Caco-2 (cell line): ENCODE results near the gene SLX4IP. TPM values are rescaled to one million over a fixed set of nuclear protein-coding genes. Genes with fewer than 3 reads are reported as not detected.

Experiments
- BruUV-seq: library from RNA; stranded (reverse); fragments of 400-500 nt; replicated peaks from 2 replicates; lab custom pipeline; 2021; lab: Mats Ljungman, UMichigan
- CTCF ChIA-PET: fragments of 300-600 bp; sonication (Branson Sonifier 250); formaldehyde crosslinking; loops from one replicate; lab custom pipeline; 2022; ENCODE audit warnings: antibody characterized with exemption; lab: Charles Lee
- POLR2A ChIA-PET: fragments of 300-600 bp; sonication (Branson Sonifier 250); formaldehyde crosslinking; loops from one replicate; lab custom pipeline; 2022; ENCODE audit warnings: antibody characterized with exemption; lab: Charles Lee
- DNase-seq, 2 experiments: peaks; one replicate each; pipeline versions ENCODE4 v3.0.0 to v3.0.0-alpha.2; 2020 to 2022
- H3K27me3 ChIP-seq: replicated peaks from 2 replicates; pipeline ENCODE4 v1.6.0; 2011; ENCODE audit warnings: low read length; ENCODE audit not compliant: control insufficient read depth, insufficient read depth
- H3K36me3 ChIP-seq: 2 replicates; pipeline ENCODE4 v1.5.1; 2011; ENCODE audit warnings: low read length; ENCODE audit not compliant: control insufficient read depth, insufficient read depth
- H3K4me1 ChIP-seq: fragments of 250-450 bp; sonication (Bioruptor Pico); 2 replicates; pipeline ENCODE4 v1.5.1; 2020; ENCODE audit warnings: mild to moderate bottlenecking
- H3K4me3 ChIP-seq: 2 replicates; pipeline ENCODE4 v1.5.1; 2011; ENCODE audit warnings: low read depth, mild to moderate bottlenecking, control low read depth, low read length
- H3K9me3 ChIP-seq: fragments of 250-450 bp; sonication (Bioruptor Pico); 2 replicates; pipeline ENCODE4 v1.5.1; 2020; ENCODE audit warnings: mild to moderate bottlenecking, moderate library complexity
- H3K27ac Mint-ChIP-seq: one replicate; pipeline ENCODE4 v1.8.0; 2022; ENCODE audit warnings: mixed read lengths; ENCODE audit not compliant: unreplicated experiment
- H3K27me3 Mint-ChIP-seq: one replicate; pipeline ENCODE4 v1.8.0; 2022; ENCODE audit warnings: mixed read lengths; ENCODE audit not compliant: insufficient read depth, unreplicated experiment
- H3K36me3 Mint-ChIP-seq: one replicate; pipeline ENCODE4 v1.8.0; 2022; ENCODE audit warnings: mild to moderate bottlenecking, mixed read lengths; ENCODE audit not compliant: insufficient read depth, unreplicated experiment
- H3K4me1 Mint-ChIP-seq: one replicate; pipeline ENCODE4 v1.8.0; 2022; ENCODE audit warnings: low read depth, mixed read lengths; ENCODE audit not compliant: unreplicated experiment
- H3K4me3 Mint-ChIP-seq: one replicate; pipeline ENCODE4 v1.8.0; 2022; ENCODE audit warnings: mild to moderate bottlenecking, moderate library complexity, mixed read lengths; ENCODE audit not compliant: unreplicated experiment
- H3K9me3 Mint-ChIP-seq: one replicate; pipeline ENCODE4 v1.8.0; 2022; ENCODE audit warnings: mixed read lengths; ENCODE audit not compliant: unreplicated experiment
- intact Hi-C: fragments of 100-400 bp; cut with micrococcal nuclease; formaldehyde crosslinking; loops from one replicate; pipeline ENCODE4 v1.10.0; 2022; ENCODE audit not compliant: unreplicated experiment
- total RNA-seq: library from RNA; stranded (reverse); gene quantifications from 2 replicates; pipeline ENCODE4 v1.2.3, GENCODE V29; 2022
- TF ChIP-seq, protein P1 (sequence below), 2 experiments: fragments of 200-600 bp in 1 of 2; IDR thresholded peaks; 1 replicate in 1 of 2; 2 replicates in 1 of 2; pipeline versions ENCODE4 v1.5.1 to v1.8.0; 2011 to 2022; ENCODE audit warnings: antibody characterized with exemption in 1 of 2, control low read depth in 1 of 2, inconsistent platforms in 1 of 2, low read depth in 1 of 2, low read length in 1 of 2, mild to moderate bottlenecking in 1 of 2, moderate library complexity in 1 of 2; ENCODE audit not compliant: insufficient read depth in 1 of 2, severe bottlenecking in 1 of 2, unreplicated experiment in 1 of 2

SLX4IP gene
- total RNA-seq, 1 experiment from 2014 or later = 8.5 TPM

DNA sequence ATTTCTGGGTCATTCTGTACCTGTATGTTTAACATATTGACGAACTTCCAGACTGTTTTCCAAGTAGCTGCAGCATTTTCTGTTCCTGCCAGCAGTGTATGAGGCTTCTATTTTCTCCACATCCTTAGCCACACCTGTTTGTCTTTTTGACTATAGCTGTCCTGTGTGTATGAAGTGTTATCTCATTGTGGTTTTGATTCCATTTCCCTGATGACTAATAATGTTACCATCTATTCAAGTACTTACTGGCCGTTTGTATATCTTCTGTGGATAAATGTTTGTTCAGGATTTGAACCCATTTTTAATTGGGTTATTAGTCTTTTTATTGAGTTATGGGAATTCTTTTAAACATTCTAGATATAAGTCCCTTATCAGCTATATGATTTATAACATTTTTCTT lies 143.5 kb downstream of the SLX4IP start:
- H3K4me1 ChIP-seq = no peaks in the 10 kb centered on the region
- no peak for DNase-seq
- H3K36me3 Mint-ChIP-seq = no peaks in the 10 kb centered on the region
- no peak overlapping the region for H3K27ac Mint-ChIP-seq
- H3K27me3 ChIP-seq = no peaks in the 10 kb centered on the region
- no peaks in the 10 kb centered on the region for H3K9me3 ChIP-seq
- no peaks in the 10 kb centered on the region for H3K4me1 Mint-ChIP-seq
- no peak overlapping the region for H3K4me3 ChIP-seq
- CTCF ChIA-PET = no interaction called here
- POLR2A ChIA-PET = no interaction called here
- no peaks in the 10 kb centered on the region for H3K9me3 Mint-ChIP-seq
- intact Hi-C loops = no loop called here
- no peaks in the 10 kb centered on the region for H3K36me3 ChIP-seq
- TF ChIP-seq, protein P1, sequence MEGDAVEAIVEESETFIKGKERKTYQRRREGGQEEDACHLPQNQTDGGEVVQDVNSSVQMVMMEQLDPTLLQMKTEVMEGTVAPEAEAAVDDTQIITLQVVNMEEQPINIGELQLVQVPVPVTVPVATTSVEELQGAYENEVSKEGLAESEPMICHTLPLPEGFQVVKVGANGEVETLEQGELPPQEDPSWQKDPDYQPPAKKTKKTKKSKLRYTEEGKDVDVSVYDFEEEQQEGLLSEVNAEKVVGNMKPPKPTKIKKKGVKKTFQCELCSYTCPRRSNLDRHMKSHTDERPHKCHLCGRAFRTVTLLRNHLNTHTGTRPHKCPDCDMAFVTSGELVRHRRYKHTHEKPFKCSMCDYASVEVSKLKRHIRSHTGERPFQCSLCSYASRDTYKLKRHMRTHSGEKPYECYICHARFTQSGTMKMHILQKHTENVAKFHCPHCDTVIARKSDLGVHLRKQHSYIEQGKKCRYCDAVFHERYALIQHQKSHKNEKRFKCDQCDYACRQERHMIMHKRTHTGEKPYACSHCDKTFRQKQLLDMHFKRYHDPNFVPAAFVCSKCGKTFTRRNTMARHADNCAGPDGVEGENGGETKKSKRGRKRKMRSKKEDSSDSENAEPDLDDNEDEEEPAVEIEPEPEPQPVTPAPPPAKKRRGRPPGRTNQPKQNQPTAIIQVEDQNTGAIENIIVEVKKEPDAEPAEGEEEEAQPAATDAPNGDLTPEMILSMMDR (IDR thresholded peaks at IDR 0.05; ENCODE audit: insufficient read depth in 1 of 2, low read depth in 1 of 2, low read length in 1 of 2, severe bottlenecking in 1 of 2, unreplicated experiment in 1 of 2) = no peak
- H3K27me3 Mint-ChIP-seq = no peaks in the 10 kb centered on the region
- H3K4me3 Mint-ChIP-seq = no peak overlapping the region
- BruUV-seq = no TSS peak

DNA sequence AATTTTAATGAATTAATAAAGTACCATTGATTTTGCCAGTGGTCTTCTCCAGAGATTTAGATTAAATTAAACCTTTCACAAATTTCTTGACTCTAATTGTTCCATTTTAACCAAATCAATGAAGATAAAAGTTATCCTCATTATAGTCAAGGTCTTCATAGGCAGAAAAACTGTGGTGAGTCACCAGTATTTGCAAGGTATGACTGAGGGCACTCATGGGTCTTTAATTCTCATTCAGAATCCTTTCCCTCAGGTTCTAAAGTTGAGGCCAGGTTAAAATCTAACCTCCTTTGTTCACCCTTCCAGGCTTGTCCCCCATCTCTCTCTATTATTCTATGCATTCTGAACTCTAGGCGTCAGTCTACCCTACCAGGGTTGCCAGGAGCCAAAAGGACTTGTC lies 144.8 kb downstream of the SLX4IP start:
- Histone ChIP-seq H3K27me3 (no peaks in the 10 kb centered on the region), H3K4me1 (no peaks in the 10 kb centered on the region), H3K4me3 (no peak overlapping the region), H3K36me3 (no peaks in the 10 kb centered on the region), H3K9me3 (no peaks in the 10 kb centered on the region)
- intact Hi-C loops = no loop called here
- TF ChIP-seq, protein P1 (IDR thresholded peaks at IDR 0.05; ENCODE audit: insufficient read depth in 1 of 2, low read depth in 1 of 2, low read length in 1 of 2, severe bottlenecking in 1 of 2, unreplicated experiment in 1 of 2) = no peak
- H3K27me3 Mint-ChIP-seq = no peaks in the 10 kb centered on the region
- BruUV-seq = no TSS peak
- H3K4me1 Mint-ChIP-seq = no peaks in the 10 kb centered on the region
- H3K36me3 Mint-ChIP-seq = no peaks in the 10 kb centered on the region
- H3K9me3 Mint-ChIP-seq = no peaks in the 10 kb centered on the region
- ChIA-PET POLR2A (no interaction called here), CTCF (no interaction called here)
- no peak overlapping the region for H3K27ac Mint-ChIP-seq
- no peak overlapping the region for H3K4me3 Mint-ChIP-seq
- DNase-seq = no peak

DNA sequence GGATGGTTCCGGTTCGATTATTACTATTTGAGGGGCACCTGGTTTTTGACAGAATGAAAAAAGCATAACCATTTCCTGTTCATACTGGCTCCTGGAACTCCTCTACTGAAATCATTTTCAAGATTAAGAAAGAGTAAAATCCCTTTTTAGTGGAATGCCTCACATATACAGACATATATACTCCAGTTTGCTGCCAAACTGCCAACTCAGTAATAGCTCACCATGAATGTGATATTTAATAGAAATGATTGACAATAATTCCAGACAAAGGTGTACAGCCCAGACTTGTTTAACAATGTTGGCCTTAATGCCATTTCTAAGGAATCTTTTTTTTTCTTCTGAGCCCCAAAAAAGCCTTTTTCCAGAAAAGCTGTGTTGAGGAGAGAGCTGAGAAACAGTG lies 145.6 kb downstream of the SLX4IP start:
- no peaks in the 10 kb centered on the region for H3K4me1 ChIP-seq
- no peak overlapping the region for H3K4me3 ChIP-seq
- intact Hi-C loops = no loop called here
- POLR2A ChIA-PET = no interaction called here
- no peaks in the 10 kb centered on the region for H3K9me3 ChIP-seq
- no peak overlapping the region for H3K4me3 Mint-ChIP-seq
- no peaks in the 10 kb centered on the region for H3K27me3 ChIP-seq
- TF ChIP-seq, protein P1 (IDR thresholded peaks at IDR 0.05; ENCODE audit: insufficient read depth in 1 of 2, low read depth in 1 of 2, low read length in 1 of 2, severe bottlenecking in 1 of 2, unreplicated experiment in 1 of 2) = no peak
- H3K27me3 Mint-ChIP-seq = no peaks in the 10 kb centered on the region
- no peaks in the 10 kb centered on the region for H3K36me3 Mint-ChIP-seq
- CTCF ChIA-PET = no interaction called here
- no peaks in the 10 kb centered on the region for H3K9me3 Mint-ChIP-seq
- no peak overlapping the region for H3K27ac Mint-ChIP-seq
- no peak for DNase-seq
- no peaks in the 10 kb centered on the region for H3K36me3 ChIP-seq
- no TSS peak for BruUV-seq
- H3K4me1 Mint-ChIP-seq = no peaks in the 10 kb centered on the region
